Measurements from ENCODE around the gene FAM76B.

GRCh38 chr11:95762534-95762933, 27.0 kb downstream of the FAM76B start:
- no peak for TF ChIP-seq POLR2A (IDR thresholded peaks at IDR 0.05)
- no peak for TF ChIP-seq POLR2AphosphoS5 (IDR thresholded peaks at IDR 0.05)
- no peak for TF ChIP-seq CTCF (IDR thresholded peaks at IDR 0.05)

Data from prostate gland (tissue), 2 donors.